ENCODE measurements around the gene TRIM14. TPM values are rescaled to one million over a fixed set of nuclear protein-coding genes. Genes with fewer than 3 reads are reported as not detected.

The TRIM14 gene
- total RNA-seq, 1 experiment from 2014 or later, result 22.9 TPM

Other genes with a start within 250 kb of the TRIM14 start
- 22.5 and 29.8 TPM in 2 replicates for gene TRMO, start 196.7 kb downstream of the TRIM14 start, total RNA-seq (2014; rRNA removed; shearing (Covaris generic))
- gene HEMGN, start 181.1 kb downstream of the TRIM14 start, total RNA-seq (2014; rRNA removed; shearing (Covaris generic)), result 0.14 TPM in 1 of 2 replicates, not detected in the other
- gene ANP32B, start 135.9 kb downstream of the TRIM14 start, total RNA-seq (2014; rRNA removed; shearing (Covaris generic)), result 17.3 and 21.2 TPM in 2 replicates
- gene NANS, start 62.5 kb downstream of the TRIM14 start, total RNA-seq (2014; rRNA removed; shearing (Covaris generic)), result 153 and 159 TPM in 2 replicates
- gene CORO2A, start 73.4 kb upstream of the TRIM14 start, total RNA-seq (2014; rRNA removed; shearing (Covaris generic)), result 12.4 and 12.5 TPM in 2 replicates
- gene TBC1D2, start 136.4 kb upstream of the TRIM14 start, total RNA-seq (2014; rRNA removed; shearing (Covaris generic)), result 87.2 and 93.4 TPM in 2 replicates